CD4-positive, alpha-beta T cell treated with Interleukin-12 subunit alpha and Interleukin-12 subunit beta, for 1 hour (primary cell): ENCODE data around the gene ALDH8A1.
"Not testable (repeated sequence)": the region's sequence is repeated elsewhere in the genome, so short reads cannot be mapped to it uniquely, and the experiment has no call there.

Experiments
- DNase-seq: peaks from one replicate; pipeline ENCODE4 v3.0.0-alpha.2; 2020

ALDH8A1 gene

DNA sequence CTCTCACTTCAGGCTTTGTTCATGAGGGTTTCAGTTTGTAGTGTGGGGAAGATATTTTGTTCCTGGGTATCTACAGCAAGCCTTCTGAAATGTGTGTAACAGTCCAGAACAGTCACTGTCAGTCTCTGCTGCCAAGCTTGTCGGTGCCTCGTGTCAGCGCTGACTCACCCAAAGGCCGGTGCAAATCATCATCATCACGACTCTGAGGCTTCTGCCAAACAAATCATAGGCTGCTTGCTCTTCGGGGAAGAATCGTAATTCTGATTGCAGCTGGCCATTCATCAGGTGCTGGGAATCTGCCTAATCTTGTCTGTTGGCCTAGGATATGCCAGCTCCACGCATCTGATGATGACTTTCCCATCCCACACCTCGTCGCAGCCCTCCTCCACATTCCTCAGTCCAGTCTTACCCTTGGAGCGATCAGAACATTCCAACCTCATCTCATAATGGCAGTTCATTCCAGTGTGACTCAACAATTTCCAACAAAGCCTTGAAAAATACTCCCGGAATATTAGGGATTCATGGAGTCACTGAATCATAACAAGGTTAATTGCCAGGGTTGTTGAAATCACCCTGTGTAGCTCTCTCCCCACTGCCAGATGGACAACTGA lies 40.9 kb downstream of the ALDH8A1 start:
- no peak for DNase-seq

DNA sequence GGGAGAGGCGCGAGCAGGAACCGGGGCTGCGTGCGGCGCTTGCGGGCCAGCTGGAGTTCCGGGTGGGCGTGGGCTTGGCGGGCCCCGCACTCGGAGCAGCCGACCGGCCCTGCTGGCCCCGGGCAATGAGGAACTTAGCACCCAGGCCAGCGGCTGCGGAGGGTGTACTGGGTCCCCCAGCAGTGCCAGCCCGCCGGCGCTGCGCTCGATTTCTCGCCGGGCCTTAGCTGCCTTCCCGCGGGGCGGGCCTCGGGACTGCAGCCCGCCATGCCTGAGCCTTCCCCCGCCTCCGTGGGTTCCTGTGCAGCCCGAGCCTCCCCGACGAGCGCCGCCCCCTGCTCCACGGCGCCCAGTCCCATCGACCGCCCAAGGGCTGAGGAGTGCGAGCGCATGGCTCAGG lies 45.2 kb downstream of the ALDH8A1 start:
- DNase-seq, result not testable (repeated sequence)

DNA sequence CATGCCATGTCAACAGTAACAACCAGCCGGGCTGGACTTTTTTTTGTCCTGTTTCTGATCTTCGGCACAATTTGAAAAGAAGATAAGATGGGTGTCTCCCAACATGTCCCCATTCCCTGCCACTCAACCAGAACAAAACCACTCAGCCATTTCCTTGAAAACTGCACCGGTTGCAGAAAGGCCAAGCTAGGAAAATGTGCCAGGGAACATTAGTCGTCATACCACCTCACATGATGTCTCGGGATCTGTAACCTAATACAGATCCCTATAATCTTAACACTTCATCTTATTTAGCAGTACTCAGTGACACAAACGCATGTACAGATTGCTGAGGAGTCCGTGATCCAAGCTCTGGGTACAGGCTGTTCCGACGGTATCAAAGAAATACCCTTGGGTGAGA lies 46.5 kb downstream of the ALDH8A1 start:
- DNase-seq, result no peak

DNA sequence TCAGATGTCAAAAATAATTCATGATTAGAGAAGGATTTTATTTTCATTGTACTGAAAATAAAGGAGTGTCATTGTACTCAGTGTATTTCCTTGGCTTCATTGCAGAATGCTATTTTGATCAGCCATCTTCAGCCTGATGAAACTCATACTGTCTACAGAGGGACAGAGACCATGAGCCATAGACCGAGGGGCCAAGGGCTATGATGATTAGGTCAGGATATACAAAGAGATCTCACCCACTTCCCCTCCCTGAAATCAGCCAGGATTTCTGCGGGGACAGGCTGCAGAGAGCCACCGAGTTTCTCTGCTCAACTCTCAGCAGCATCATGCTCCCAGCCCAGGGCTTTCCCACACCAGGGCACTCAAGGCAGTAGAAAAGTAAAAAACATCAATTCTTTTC lies 47.0 kb downstream of the ALDH8A1 start:
- no peak for DNase-seq

DNA sequence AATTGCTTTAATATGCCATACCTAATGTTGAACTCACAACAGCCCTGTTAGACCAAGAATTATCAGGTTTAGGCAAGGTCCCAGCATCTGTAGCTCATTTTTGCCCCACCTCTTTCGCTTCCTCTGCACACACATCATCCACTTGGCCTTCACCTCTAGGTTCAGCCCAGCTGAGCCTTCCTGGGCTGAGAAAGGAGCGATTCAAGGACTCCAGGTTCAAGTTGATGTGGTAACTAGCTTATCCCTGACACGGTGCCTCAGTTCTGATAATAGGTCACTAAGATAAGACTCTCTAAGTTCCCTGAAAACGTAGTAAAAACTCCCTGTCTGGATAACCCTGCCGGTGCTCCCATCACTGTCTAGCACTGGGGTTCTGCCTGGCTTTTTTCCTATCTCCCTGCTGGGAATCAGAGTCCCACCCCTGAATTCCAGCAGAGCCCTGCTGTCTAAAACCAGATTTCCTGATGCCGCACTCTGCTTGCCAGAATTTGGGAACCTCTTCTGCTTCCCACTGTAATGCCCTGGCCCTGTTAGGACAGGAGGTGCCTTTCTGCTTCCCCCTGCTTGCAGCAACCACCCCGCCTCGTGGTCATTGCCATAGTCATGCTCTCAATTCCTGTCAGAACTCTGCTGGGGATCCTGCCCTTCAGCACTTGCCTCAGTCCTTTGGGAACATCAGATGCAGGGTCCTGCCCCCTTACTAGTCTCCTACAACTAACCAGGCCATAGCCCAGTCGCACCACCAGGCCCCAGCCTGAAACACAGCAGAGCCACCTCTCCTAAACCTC lies 47.6 kb downstream of the ALDH8A1 start:
- no peak for DNase-seq

DNA sequence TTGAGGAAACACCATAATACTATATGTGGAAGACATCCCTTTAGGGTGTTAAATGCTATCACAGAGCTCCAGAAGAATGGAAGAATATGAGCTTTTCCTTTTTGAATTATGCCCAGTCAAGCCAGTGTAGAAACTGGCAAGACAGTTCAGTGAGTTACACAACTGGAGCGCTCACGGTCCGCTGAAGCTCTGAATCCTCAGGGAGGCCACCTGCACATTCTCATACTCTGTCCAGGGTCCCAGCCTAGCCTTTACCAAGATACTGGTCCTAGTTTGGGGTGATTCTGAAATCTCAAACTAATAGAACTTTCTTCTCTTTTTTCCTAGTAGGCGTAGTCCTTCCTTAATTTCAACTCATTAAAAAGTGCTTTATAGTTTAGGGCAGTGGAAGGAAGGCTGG lies 51.3 kb downstream of the ALDH8A1 start:
- DNase-seq, result no peak

DNA sequence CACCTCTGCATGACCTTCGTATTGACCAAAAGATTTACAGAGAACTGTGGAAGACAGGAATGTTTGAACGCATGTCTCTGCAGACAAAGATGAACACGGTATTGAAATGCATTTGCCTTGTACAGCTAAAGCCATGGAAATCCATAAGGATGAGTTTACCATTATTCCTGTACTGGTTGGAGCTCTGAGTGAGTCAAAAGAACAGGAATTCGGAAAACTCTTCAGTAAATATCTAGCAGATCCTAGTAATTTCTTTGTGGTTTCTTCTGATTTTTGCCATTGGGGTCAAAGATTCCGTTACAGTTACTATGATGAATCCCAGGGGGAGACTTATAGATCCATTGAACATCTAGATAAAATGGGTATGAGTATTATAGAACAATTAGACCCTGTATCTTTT lies 51.7 kb downstream of the ALDH8A1 start:
- DNase-seq, result not testable (repeated sequence)

DNA sequence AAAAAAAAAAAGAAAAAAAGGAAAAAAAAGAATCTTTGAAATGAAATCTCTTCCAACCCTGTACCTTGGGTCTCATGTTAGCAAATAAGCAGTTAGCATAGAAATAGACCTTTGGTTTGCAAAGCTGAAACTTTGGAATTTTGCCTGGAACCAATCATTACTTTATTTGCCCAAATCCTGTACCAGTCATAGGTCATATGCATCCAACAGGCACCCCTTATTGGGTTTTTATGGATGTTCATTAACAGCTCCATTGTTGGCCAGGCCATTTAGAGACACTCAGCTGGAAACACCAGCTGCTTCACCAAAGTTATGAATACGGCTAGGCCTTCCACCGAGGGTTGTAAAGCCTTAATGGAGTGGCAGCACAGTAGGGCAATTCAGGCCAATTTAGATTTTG lies 53.0 kb downstream of the ALDH8A1 start:
- DNase-seq, result no peak

DNA sequence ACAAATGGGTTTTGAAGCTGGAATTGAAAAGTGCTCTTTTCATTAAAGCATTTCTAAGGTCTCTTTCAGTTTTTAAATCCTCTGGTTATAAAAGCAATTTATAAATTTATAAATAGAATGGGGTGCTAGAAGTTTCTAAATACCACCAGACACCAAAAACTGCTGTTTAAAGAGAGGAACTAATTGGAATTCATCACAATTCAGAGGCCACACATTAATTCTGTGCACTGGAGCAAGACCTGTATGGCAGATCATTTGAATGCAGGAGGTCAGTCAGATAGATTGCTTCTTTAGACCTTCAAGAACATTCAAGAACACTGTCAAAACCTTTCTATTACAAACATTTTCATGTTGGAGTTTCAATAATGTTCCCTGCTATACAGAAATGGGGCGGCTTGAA lies 55.1 kb downstream of the ALDH8A1 start:
- DNase-seq, result no peak

DNA sequence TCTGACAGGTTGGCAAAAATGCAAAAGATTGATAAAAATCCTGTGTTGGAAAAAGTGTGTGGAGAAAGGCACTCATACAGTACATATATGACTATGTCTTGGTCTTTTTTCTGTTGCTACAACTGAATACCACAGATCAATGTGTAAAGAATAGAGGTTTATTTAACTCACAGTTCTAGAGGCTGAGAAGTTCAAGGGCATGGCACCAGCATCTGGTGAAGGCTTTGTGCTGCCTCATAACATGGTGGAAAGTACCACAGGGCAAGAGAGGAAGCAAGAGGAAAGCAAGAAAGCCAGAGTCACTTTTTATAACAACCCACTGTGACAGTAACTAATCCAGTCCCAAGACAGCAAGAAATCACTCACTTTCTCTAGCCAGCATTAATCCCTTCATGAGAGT lies 57.5 kb downstream of the ALDH8A1 start:
- no peak for DNase-seq

DNA sequence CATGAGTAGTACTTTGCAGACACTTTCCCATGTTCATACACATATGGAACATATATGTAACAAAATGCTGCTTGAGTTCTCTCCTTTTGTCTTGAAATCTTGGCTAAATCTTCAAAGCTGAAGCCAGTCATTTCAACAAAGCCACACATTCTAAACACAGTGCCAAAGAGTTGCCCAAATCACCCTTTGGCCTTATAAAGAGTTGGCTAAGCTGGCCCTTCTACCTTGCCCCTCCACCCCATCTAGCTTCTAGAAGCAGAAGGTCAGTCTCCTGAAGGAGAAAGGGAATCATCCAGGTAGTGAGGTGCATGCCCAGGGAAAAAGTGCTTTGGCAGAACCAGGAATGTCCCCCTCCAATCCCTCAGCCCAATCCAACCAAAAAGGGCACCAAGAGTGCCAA lies 58.3 kb downstream of the ALDH8A1 start:
- DNase-seq, result no peak

DNA sequence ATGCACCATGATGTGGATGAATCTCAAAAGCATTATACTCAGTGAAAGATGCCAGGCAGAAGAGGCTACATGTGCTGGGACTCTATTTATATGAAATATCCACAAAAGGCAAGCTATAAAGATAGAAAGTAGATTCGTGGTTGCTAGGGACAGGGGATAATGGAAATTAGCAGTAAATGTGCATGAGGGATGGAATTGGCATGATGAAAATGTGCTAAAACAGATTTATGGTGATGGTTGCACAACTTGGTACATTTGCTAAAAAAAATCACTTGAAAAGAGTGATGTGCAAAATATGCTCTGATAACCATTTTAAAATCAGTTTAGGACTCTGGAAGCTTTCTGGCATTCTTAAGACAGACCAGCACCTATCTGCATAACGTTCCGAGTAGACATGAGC lies 61.6 kb downstream of the ALDH8A1 start:
- DNase-seq, result no peak

DNA sequence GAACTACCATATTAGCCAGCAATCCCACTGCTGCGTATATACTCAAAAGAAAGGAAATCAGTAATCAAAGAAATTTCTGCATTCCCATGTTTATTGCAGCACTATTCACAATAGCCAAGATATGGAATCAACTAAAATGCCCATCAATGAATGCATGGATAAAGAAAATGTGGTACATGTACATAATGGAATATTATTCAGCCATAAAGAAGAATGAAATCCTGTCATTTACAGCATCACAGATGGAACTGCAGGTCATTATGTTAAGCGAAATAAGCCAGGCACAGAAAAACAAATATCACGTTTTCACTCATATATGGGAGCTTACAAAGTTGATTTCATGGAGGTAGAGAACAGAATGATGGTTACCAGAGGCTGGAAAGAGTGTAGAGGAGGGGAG lies 65.1 kb downstream of the ALDH8A1 start:
- no peak for DNase-seq

DNA sequence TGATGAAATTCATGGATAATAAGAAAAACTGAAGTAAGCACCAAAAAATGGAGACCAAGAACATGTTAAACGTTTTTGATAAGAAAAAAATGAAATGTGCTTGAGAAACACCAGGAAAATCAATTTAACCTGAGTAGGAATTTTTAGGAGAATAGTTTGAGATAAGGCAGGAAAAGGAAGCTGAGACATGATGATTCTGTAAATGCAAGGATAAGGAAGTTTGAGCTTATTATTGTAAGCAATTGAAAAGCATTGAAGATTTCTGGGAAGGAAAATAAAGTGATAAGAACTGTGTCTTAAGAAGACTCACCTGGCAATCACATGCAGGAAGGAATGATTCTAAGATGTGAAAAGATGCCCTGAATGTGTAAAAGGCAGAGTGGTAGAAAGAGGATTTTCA lies 66.6 kb downstream of the ALDH8A1 start:
- DNase-seq, result no peak

DNA sequence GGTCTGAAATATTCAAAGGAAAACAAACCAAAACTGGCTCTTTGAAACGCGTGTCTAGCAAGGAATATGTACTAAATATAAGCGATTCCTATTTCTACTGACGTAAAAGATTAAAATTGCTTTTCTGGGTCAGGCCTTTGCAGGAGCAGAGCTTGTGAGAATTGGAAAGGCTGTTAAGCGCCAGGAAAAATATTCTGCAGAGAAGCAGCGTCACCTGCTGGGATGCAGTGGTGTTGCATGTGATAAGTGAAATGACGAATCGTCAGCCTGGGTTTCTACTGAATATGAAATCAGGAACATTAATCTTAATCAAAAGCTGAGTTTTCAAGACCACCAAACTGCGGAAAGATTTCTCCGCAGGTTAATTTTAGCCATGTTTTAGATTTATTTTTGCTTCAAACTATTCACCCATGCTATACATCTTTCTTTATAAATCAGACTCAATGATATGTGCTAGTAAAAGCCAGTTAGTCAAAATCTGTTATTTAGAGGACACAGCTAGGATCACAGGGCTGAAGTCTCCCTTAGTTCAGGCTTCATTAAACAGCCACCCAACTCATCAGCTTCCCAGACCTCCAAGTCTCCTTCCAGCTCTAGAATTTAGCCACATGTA lies 67.4 kb downstream of the ALDH8A1 start:
- peak; percentile 47 for DNase-seq

DNA sequence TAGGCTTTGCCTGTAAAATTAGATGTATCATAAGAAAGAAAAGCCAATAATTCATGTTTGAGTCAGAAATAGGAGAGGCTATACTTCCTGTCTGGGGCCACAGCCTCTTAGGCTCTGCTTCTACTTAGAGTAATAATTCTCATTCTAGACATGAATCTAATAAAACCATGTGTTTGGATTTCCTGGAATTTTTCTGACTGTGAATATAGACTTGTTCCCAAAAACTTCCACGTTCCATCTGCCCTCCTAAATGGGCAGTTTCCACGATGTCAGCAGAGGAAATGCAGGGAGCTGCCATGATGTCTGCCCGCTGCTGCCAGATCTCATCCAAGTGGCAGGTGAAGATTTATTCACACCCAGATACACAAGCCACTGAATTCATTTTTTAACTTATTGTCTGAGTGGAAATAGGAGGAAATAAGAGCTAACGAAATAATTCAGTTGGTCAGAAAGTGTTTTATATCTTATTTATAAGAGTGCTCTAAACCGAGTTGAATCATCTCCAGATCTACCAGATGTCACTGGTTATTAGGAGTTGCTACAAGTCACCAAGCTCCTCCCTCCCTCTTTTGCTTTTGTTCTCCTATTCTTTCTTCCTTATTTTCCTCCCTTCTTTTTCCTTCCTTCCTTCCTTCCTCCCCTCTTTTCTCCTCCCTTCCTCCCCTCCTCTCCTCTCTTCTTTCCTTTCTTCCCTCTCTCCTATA lies 69.3 kb downstream of the ALDH8A1 start:
- DNase-seq, result no peak

DNA sequence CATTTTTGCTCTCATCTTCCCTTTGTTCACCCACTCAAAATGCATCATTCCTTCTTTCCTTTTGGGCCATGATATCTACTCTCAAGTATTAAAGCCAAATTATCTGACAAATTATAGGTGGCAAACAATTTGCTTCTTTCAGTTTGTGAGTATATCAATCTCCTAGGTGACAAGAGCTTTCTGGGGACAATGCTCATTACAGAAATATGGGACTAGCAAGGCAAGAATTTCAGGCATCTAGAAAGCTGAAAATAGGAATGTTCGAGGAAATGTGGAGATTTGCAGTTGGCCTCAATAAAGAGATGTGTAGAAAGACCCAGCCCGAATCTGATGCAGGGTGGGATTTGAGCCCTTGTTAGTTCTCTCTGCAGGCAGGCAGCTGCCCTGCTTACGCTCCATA lies 71.8 kb downstream of the ALDH8A1 start:
- no peak for DNase-seq

DNA sequence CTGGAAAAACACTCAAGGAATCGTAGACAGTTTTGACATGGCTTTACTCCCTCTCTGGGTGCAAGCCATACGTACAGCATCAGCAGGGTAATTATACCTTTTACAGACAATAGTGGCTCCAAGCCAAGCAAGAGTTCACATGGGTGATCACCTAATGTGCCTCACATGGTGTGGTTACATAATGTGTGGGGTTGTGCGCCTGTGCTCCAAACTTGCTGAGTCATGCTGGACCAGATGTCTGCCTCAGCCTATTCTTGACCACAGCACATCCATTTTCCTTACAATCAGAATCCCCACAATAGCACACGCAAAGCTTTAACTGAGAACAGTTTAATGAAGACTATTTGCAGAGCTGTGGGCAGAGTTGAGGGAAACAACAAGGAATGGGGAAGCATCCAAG lies 74.5 kb downstream of the ALDH8A1 start:
- no peak for DNase-seq

DNA sequence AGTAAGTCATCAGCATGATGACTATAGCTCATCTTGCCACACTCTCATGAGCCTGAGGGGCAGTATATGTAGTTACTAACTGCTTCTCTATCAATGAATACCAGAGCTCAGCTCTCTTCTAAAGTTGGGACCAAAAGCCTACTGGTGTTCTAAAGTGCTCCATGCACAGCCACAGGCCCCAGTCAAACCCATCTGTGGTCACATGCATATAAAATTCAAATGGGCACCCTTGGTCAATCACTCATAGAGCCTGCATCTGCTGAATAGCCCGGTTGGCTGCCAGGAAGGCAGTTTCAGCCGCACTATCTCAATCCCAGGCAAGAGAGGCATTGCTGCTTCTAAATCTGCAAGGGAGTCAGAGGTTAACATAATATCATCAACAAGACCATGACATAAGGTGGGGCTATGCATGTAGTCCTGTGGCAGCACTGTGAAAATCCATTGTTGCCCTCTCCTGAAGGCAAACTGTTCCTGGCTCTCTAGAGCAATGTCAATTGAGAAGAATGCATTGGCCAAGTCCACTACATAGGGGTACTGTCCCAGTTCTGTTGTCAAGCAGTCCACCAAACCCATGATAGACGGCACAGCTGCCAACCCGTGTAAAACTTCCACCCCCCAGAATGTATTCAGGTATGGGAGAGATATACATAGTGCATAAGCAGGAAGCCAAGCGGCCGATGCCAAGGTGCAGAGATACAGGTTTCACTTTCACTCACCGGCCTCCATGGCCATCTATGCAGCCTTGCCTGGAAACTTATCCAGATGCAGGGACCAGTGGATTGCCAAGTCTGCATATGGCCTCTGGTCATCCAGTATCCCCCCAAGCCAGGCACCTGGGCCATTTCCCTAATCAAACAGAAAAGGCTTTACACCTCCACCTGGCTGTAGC lies 76.2 kb downstream of the ALDH8A1 start:
- peak; percentile 12 for DNase-seq

DNA sequence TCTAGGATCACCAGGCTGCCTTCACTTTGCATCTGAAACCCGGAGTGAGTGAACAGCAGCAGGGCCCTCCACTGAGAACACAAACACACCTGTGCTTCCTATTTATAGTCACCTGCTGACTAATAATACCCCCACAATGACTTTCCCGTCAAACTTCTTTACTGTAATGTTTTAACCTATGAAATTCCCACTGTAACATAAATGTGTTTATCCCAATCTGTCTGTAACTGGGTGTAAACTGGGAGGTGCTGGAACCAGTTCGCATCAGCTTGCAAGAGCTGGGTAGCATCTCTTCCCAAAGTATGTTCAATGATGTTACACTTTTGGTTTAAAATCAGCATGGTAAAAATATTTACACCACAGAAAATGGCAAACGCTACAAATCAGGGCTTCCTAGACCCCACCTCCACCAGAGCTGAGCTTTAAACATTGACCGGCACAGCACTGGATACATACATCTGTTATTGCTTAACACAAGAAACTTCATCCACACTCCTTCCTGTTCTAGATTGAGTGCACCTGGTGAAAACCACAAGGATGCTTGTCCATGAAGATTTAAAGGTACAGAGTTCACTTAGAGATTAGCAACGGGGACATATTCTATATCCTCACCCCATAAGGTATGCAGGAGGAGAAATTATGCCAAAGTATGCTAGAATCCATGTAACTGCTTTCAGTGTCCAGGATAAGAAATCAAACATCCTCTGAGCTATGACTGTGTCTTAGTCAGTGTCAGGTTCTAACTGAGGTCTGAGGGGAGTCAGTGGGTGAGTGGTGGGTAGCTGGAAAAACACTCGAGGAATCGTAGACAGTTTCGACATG lies 79.0 kb downstream of the ALDH8A1 start:
- DNase-seq, result no peak

DNA sequence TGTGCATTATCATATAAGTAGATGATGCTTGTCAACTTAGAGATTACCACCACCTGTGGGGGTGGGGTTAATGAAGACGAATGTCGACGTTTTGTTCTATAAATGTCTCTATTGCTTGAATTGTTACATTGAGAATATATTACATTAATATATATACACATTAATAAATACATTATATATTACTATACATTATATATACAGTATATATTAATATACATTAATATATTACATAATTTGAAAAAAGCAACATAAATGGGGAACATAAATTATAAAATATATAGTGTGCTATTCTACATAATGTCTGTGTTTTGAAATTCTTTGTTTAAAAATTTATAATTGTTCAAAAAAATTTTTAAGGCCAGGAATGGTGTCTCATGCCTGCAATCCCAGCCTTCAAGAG lies 81.1 kb downstream of the ALDH8A1 start:
- no peak for DNase-seq
